Measurements from ENCODE around the gene LY6G5B.
"Not testable (repeated sequence)": the region's sequence is repeated elsewhere in the genome, so short reads cannot be mapped to it uniquely, and the experiment has no call there.

The LY6G5B gene

GRCh38 chr6:31692353-31692752 is 22.6 kb downstream of the LY6G5B start:
- no peak for DNase-seq

- no peak for DNase-seq
Observed at GRCh38 chr6:31692886-31693285, 23.1 kb downstream of the LY6G5B start.

GRCh38 chr6:31693535-31693934 is 23.8 kb downstream of the LY6G5B start:
- no peak for DNase-seq

- DNase-seq, result no peak
Observed at GRCh38 chr6:31697555-31697954, 27.8 kb downstream of the LY6G5B start.

- no peak for DNase-seq
Observed at GRCh38 chr6:31700740-31701401, 31.1 kb downstream of the LY6G5B start.

GRCh38 chr6:31701666-31702404 is 32.1 kb downstream of the LY6G5B start:
- no peak for DNase-seq

- no peak for DNase-seq
Observed at GRCh38 chr6:31702405-31702818, 32.6 kb downstream of the LY6G5B start.

- DNase-seq, result peak; percentile 98
Observed at GRCh38 chr6:31702819-31703716, 33.3 kb downstream of the LY6G5B start, which contains the start of gene ABHD16A. ABHD16A (minus strand) TSS chr6:31703324; CDS start chr6:31703281, 43 bp downstream.

GRCh38 chr6:31705931-31706330 is 36.2 kb downstream of the LY6G5B start:
- no peak for DNase-seq

- no peak for DNase-seq
Observed at GRCh38 chr6:31706599-31706998, 36.8 kb downstream of the LY6G5B start, which contains the start of gene LY6G6F. LY6G6F (plus strand) TSS chr6:31706866; CDS start chr6:31706907, 41 bp downstream.

- DNase-seq, result no peak
Observed at GRCh38 chr6:31707701-31708100, 37.9 kb downstream of the LY6G5B start.

- DNase-seq, result no peak
Observed at GRCh38 chr6:31708224-31708623, 38.4 kb downstream of the LY6G5B start.

GRCh38 chr6:31709157-31709556 is 39.4 kb downstream of the LY6G5B start:
- not testable (repeated sequence) for DNase-seq

- DNase-seq, result no peak
Observed at GRCh38 chr6:31710523-31711219, 40.9 kb downstream of the LY6G5B start.

GRCh38 chr6:31711233-31711632 is 41.5 kb downstream of the LY6G5B start:
- no peak for DNase-seq

- DNase-seq, result peak; percentile 24
Observed at GRCh38 chr6:31712296-31712695, 42.5 kb downstream of the LY6G5B start.

GRCh38 chr6:31713465-31713864 is 43.7 kb downstream of the LY6G5B start:
- DNase-seq, result no peak

GRCh38 chr6:31713991-31714684 is 44.4 kb downstream of the LY6G5B start:
- DNase-seq, result no peak

GRCh38 chr6:31715022-31715958 is 45.5 kb downstream of the LY6G5B start, which contains the start of gene LY6G6D:
LY6G6D (plus strand) TSS chr6:31715348; CDS start chr6:31715356, 8 bp downstream.
- DNase-seq, result no peak

- DNase-seq, result no peak
Observed at GRCh38 chr6:31717499-31718222, 47.9 kb downstream of the LY6G5B start.
